Lower leg skin (tissue), 4 donors: Measurements from ENCODE around the gene DDR1. TPM values are rescaled to one million over a fixed set of nuclear protein-coding genes. Genes with fewer than 3 reads are reported as not detected.

Experiments
- DNase-seq, 2 donors: peaks; one replicate each; pipeline ENCODE4 v3.0.0-alpha.2; 2019; ENCODE audit warnings: low spot score in 2 of 2
- H3K4me3 ChIP-seq: fragments of 200-600 bp; sonication (generic); 2 replicates; pipeline ENCODE4 v1.5.1; 2017; ENCODE audit warnings: mild to moderate bottlenecking, low read depth; ENCODE audit not compliant: poor library complexity, severe bottlenecking
- CTCF ChIP-seq, 3 donors: fragments of 450-650 bp; IDR thresholded peaks; one replicate each; pipeline ENCODE4 v1.5.1; 2016; ENCODE audit warnings: antibody characterized with exemption in 3 of 3, mild to moderate bottlenecking in 3 of 3, moderate library complexity in 2 of 3
- POLR2A ChIP-seq, 2 donors: fragments of 450-650 bp; IDR thresholded peaks; one replicate each; pipeline ENCODE4 v1.6.1; 2016 to 2017; ENCODE audit warnings: antibody characterized with exemption in 2 of 2, mild to moderate bottlenecking in 1 of 2, moderate library complexity in 1 of 2
- WGBS, 2 donors: methylation state at CpG; one replicate each; pipeline ENCODE4 v1.1.5; 2018; 5-methylcytosine and 5-hydroxymethylcytosine counted together
- intact Hi-C: fragments of 100-400 bp; cut with DNase I; formaldehyde crosslinking; loops from one replicate; pipeline ENCODE4 v1.15.0; 2023; ENCODE audit warnings: low total_unique reads
- total RNA-seq, 4 donors: library from RNA; depleted of rRNA; stranded (reverse); fragments of >200 nt; gene quantifications; one replicate each; pipeline ENCODE4 v1.1.0, GENCODE V29; 2016

Gene DDR1
- total RNA-seq, 4 donors from 2014 or later = 140 to 221 (median 194) TPM

- H3K4me3 ChIP-seq = no peak overlapping the region
- DNase-seq = no peak
- TF ChIP-seq CTCF (IDR thresholded peaks at IDR 0.05) (no peak), POLR2A (IDR thresholded peaks at IDR 0.05) (no peak)
- intact Hi-C loops = no loop called here
- WGBS, 2 donors = 87 to 88% methylated on average over 6 of the region's 6 CpGs
Measured at GRCh38 chr6:30837432-30837831, 46.9 kb upstream of the DDR1 start.

GRCh38 chr6:30837870-30838269, 46.4 kb upstream of the DDR1 start:
- 41 to 42% methylated on average over 1 of the region's 1 CpG for WGBS, 2 donors
- H3K4me3 ChIP-seq = no peak overlapping the region
- TF ChIP-seq POLR2A (IDR thresholded peaks at IDR 0.05) (no peak), CTCF (IDR thresholded peaks at IDR 0.05) (no peak)
- DNase-seq = no peak
- intact Hi-C loops = no loop called here

- H3K4me3 ChIP-seq = no peak overlapping the region
- 52 to 57% methylated on average over 2 of the region's 2 CpGs for WGBS, 2 donors
- intact Hi-C loops = loop anchor here (5.0 kb wide), 1 partner anchor 243 kb away; no protein-coding TSS in a partner anchor
- no peak for DNase-seq
- no peak for TF ChIP-seq POLR2A (IDR thresholded peaks at IDR 0.05)
- TF ChIP-seq CTCF (IDR thresholded peaks at IDR 0.05) = no peak
Measured at GRCh38 chr6:30839671-30840070, 44.6 kb upstream of the DDR1 start.

GRCh38 chr6:30840084-30840934, 44.0 kb upstream of the DDR1 start:
- WGBS, 2 donors = 51 to 53% methylated on average over 9 of the region's 9 CpGs
- TF ChIP-seq CTCF (IDR thresholded peaks at IDR 0.05) = no peak
- TF ChIP-seq POLR2A (IDR thresholded peaks at IDR 0.05) = no peak
- intact Hi-C loops = loop anchor here (5.0 kb wide), 1 partner anchor 242 kb away; no protein-coding TSS in a partner anchor

GRCh38 chr6:30840935-30841643, 43.2 kb upstream of the DDR1 start:
- intact Hi-C loops = loop anchor here (5.0 kb wide), 1 partner anchor 241 kb away; no protein-coding TSS in a partner anchor
- DNase-seq = no peak
- H3K4me3 ChIP-seq = no peak overlapping the region
- TF ChIP-seq CTCF (IDR thresholded peaks at IDR 0.05) (no peak), POLR2A (IDR thresholded peaks at IDR 0.05) (no peak)
- 49 to 55% methylated on average over 4 of the region's 4 CpGs for WGBS, 2 donors

More at GRCh38 chr6:30840084-30840934, 44.0 kb upstream of the DDR1 start:
- no peak for DNase-seq
- H3K4me3 ChIP-seq = no peak overlapping the region
